ENCODE measurements around the gene SNX13.
A peak's percentile ranks its signal among the peaks of the same experiment; 100 is the strongest.

SNX13 gene

GRCh38 chr7:17963281-17963680, 23.0 kb upstream of the SNX13 start:
- H3K9me3 ChIP-seq: no peaks in the 10 kb centered on the region
- no peaks in the 10 kb centered on the region for H3K36me3 ChIP-seq (replicated peaks)
- H3K4me3 ChIP-seq: no peak overlapping the region
- H3K4me1 ChIP-seq: no peaks in the 10 kb centered on the region
- in situ Hi-C loops (cut with MboI; ENCODE audit: low sequenced_read_pairs): no loop called here
- no peaks in the 10 kb centered on the region for H3K27me3 ChIP-seq (ENCODE audit: low read depth)
- DNase-seq (ENCODE audit: low spot score in 2 of 2): no peak

- Histone ChIP-seq H3K27me3 (ENCODE audit: low read depth) (no peaks in the 10 kb centered on the region), H3K4me3 (no peak overlapping the region), H3K9me3 (no peaks in the 10 kb centered on the region), H3K4me1 (no peaks in the 10 kb centered on the region), H3K36me3 (replicated peaks) (no peaks in the 10 kb centered on the region)
- in situ Hi-C loops (cut with MboI; ENCODE audit: low sequenced_read_pairs): no loop called here
- no peak for DNase-seq (ENCODE audit: low spot score in 2 of 2)
Measured at GRCh38 chr7:17962652-17963051, 22.4 kb upstream of the SNX13 start.

GRCh38 chr7:17957871-17958270, 17.6 kb upstream of the SNX13 start:
- no peak for DNase-seq (ENCODE audit: low spot score in 2 of 2)
- Histone ChIP-seq H3K27me3 (ENCODE audit: low read depth) (no peaks in the 10 kb centered on the region), H3K4me1 (no peaks in the 10 kb centered on the region), H3K36me3 (replicated peaks) (no peaks in the 10 kb centered on the region), H3K4me3 (no peak overlapping the region), H3K9me3 (no peaks in the 10 kb centered on the region)
- in situ Hi-C loops (cut with MboI; ENCODE audit: low sequenced_read_pairs): no loop called here

GRCh38 chr7:17952387-17952786, 12.1 kb upstream of the SNX13 start:
- H3K9me3 ChIP-seq: no peaks in the 10 kb centered on the region

GRCh38 chr7:17951742-17952254, 11.5 kb upstream of the SNX13 start:
- in situ Hi-C loops (cut with MboI; ENCODE audit: low sequenced_read_pairs): no loop called here
- no peaks in the 10 kb centered on the region for H3K9me3 ChIP-seq
- no peak overlapping the region for H3K4me3 ChIP-seq
- H3K36me3 ChIP-seq (replicated peaks): no peaks in the 10 kb centered on the region
- no peak for DNase-seq (ENCODE audit: low spot score in 2 of 2)
- no peaks in the 10 kb centered on the region for H3K4me1 ChIP-seq
- no peaks in the 10 kb centered on the region; the same call in 1 of the 2 replicates for H3K27me3 ChIP-seq (ENCODE audit: low read depth)

More at GRCh38 chr7:17952387-17952786, 12.1 kb upstream of the SNX13 start:
- Histone ChIP-seq H3K4me3 (no peak overlapping the region), H3K36me3 (replicated peaks) (no peaks in the 10 kb centered on the region), H3K27me3 (ENCODE audit: low read depth) (no peaks in the 10 kb centered on the region; the same call in 1 of the 2 replicates), H3K4me1 (no peaks in the 10 kb centered on the region)
- DNase-seq (ENCODE audit: low spot score in 2 of 2): no peak
- in situ Hi-C loops (cut with MboI; ENCODE audit: low sequenced_read_pairs): no loop called here

GRCh38 chr7:17948526-17949238, 8.4 kb upstream of the SNX13 start:
- Histone ChIP-seq H3K9me3 (no peaks in the 10 kb centered on the region), H3K4me3 (no peak overlapping the region), H3K27me3 (ENCODE audit: low read depth) (no peaks in the 10 kb centered on the region; the same call in 1 of the 2 replicates), H3K4me1 (no peaks in the 10 kb centered on the region), H3K36me3 (replicated peaks) (no peaks in the 10 kb centered on the region)
- DNase-seq (ENCODE audit: low spot score in 2 of 2): no peak
- in situ Hi-C loops (cut with MboI; ENCODE audit: low sequenced_read_pairs): no loop called here

- no peaks in the 10 kb centered on the region for H3K4me1 ChIP-seq
- no peaks in the 10 kb centered on the region for H3K9me3 ChIP-seq
- no peak for DNase-seq (ENCODE audit: low spot score in 2 of 2)
- no peak overlapping the region for H3K4me3 ChIP-seq
- in situ Hi-C loops (cut with MboI; ENCODE audit: low sequenced_read_pairs): no loop called here
- no peaks in the 10 kb centered on the region; the same call in 1 of the 2 replicates for H3K27me3 ChIP-seq (ENCODE audit: low read depth)
- no peaks in the 10 kb centered on the region for H3K36me3 ChIP-seq (replicated peaks)
Measured at GRCh38 chr7:17947620-17948019, 7.3 kb upstream of the SNX13 start.

- Histone ChIP-seq H3K9me3 (no peaks in the 10 kb centered on the region), H3K27me3 (ENCODE audit: low read depth) (no peaks in the 10 kb centered on the region; the same call in 1 of the 2 replicates), H3K36me3 (replicated peaks) (no peaks in the 10 kb centered on the region), H3K4me3 (no peak overlapping the region), H3K4me1 (no peaks in the 10 kb centered on the region)
- in situ Hi-C loops (cut with MboI; ENCODE audit: low sequenced_read_pairs): no loop called here
- DNase-seq (ENCODE audit: low spot score in 2 of 2): no peak
Measured at GRCh38 chr7:17946591-17946990, 6.3 kb upstream of the SNX13 start.

GRCh38 chr7:17944720-17945119, 4.4 kb upstream of the SNX13 start:
- H3K36me3 ChIP-seq (replicated peaks): no peaks in the 10 kb centered on the region
- no peaks in the 10 kb centered on the region for H3K4me1 ChIP-seq
- DNase-seq (ENCODE audit: low spot score in 2 of 2): no peak
- H3K27me3 ChIP-seq (ENCODE audit: low read depth): no peaks in the 10 kb centered on the region; the same call in 1 of the 2 replicates
- H3K9me3 ChIP-seq: no peaks in the 10 kb centered on the region
- in situ Hi-C loops (cut with MboI; ENCODE audit: low sequenced_read_pairs): no loop called here
- H3K4me3 ChIP-seq: no peak overlapping the region

- in situ Hi-C loops (cut with MboI; ENCODE audit: low sequenced_read_pairs): no loop called here
- no peak for DNase-seq (ENCODE audit: low spot score in 2 of 2)
Measured at GRCh38 chr7:17943006-17943405, 2.7 kb upstream of the SNX13 start.

GRCh38 chr7:17942231-17942630, 1.9 kb upstream of the SNX13 start:
- no peak for DNase-seq (ENCODE audit: low spot score in 2 of 2)
- H3K36me3 ChIP-seq (replicated peaks): no peaks in the 10 kb centered on the region

More at GRCh38 chr7:17943006-17943405, 2.7 kb upstream of the SNX13 start:
- Histone ChIP-seq H3K4me1 (peaks cover 8% of the 10 kb centered on the region), H3K36me3 (replicated peaks) (no peaks in the 10 kb centered on the region), H3K9me3 (no peaks in the 10 kb centered on the region), H3K4me3 (no peak overlapping the region), H3K27me3 (ENCODE audit: low read depth) (no peaks in the 10 kb centered on the region)

GRCh38 chr7:17940951-17941431, 697 bp upstream of the SNX13 start:
- DNase-seq (ENCODE audit: low spot score in 2 of 2): peak in 1 of 2 experiments; percentile 29
- Histone ChIP-seq H3K27me3 (ENCODE audit: low read depth) (no peaks in the 10 kb centered on the region), H3K9me3 (no peaks in the 10 kb centered on the region), H3K36me3 (replicated peaks) (no peaks in the 10 kb centered on the region), H3K4me1 (peaks cover 14% of the 10 kb centered on the region), H3K4me3 (peak overlapping the region; percentile 88)
- in situ Hi-C loops (cut with MboI; ENCODE audit: low sequenced_read_pairs): no loop called here

More at GRCh38 chr7:17942231-17942630, 1.9 kb upstream of the SNX13 start:
- Histone ChIP-seq H3K4me1 (peaks cover 14% of the 10 kb centered on the region), H3K27me3 (ENCODE audit: low read depth) (no peaks in the 10 kb centered on the region), H3K9me3 (no peaks in the 10 kb centered on the region), H3K4me3 (no peak overlapping the region)
- in situ Hi-C loops (cut with MboI; ENCODE audit: low sequenced_read_pairs): no loop called here

- H3K36me3 ChIP-seq (replicated peaks): no peaks in the 10 kb centered on the region
- DNase-seq (ENCODE audit: low spot score in 2 of 2): peak; percentile 57
- no peaks in the 10 kb centered on the region for H3K27me3 ChIP-seq (ENCODE audit: low read depth)
- in situ Hi-C loops (cut with MboI; ENCODE audit: low sequenced_read_pairs): no loop called here
- H3K9me3 ChIP-seq: no peaks in the 10 kb centered on the region
- peak overlapping the region; percentile 88 for H3K4me3 ChIP-seq
- peaks cover 16% of the 10 kb centered on the region for H3K4me1 ChIP-seq
Measured at GRCh38 chr7:17939606-17940301, 540 bp downstream of the SNX13 start.

- peak in 1 of 2 experiments; percentile 34 for DNase-seq (ENCODE audit: low spot score in 2 of 2)
- no peaks in the 10 kb centered on the region for H3K9me3 ChIP-seq
- H3K27me3 ChIP-seq (ENCODE audit: low read depth): no peaks in the 10 kb centered on the region
- H3K36me3 ChIP-seq (replicated peaks): no peaks in the 10 kb centered on the region
- peaks cover 20% of the 10 kb centered on the region for H3K4me1 ChIP-seq
- peak overlapping the region; percentile 88 for H3K4me3 ChIP-seq
- in situ Hi-C loops (cut with MboI; ENCODE audit: low sequenced_read_pairs): no loop called here
Measured at GRCh38 chr7:17939211-17939605, 1.1 kb downstream of the SNX13 start.
